HAP-1 (cell line): ENCODE data around the gene ZNF90.
"Not testable (repeated sequence)": the region's sequence is repeated elsewhere in the genome, so short reads cannot be mapped to it uniquely, and the experiment has no call there.

ENCODE experiments used
- DNase-seq, 2 experiments: peaks; one replicate each; pipeline ENCODE4 v3.0.0-alpha.2; 2016 to 2020; ENCODE audit warnings: low spot score in 2 of 2
- H3K27me3 ChIP-seq: fragments of 250-450 bp; sonication (Bioruptor Pico); 2 replicates; pipeline ENCODE4 v1.5.1; 2020; ENCODE audit warnings: low read depth, mild to moderate bottlenecking, moderate library complexity
- H3K36me3 ChIP-seq: fragments of 250-450 bp; sonication (Bioruptor Pico); replicated peaks from 2 replicates; pipeline ENCODE4 v1.5.1; 2020; ENCODE audit warnings: mild to moderate bottlenecking
- H3K4me1 ChIP-seq: fragments of 250-450 bp; sonication (Bioruptor Pico); 2 replicates; pipeline ENCODE4 v1.5.1; 2020; ENCODE audit warnings: mild to moderate bottlenecking
- H3K4me3 ChIP-seq: fragments of 250-450 bp; sonication (Bioruptor Pico); 2 replicates; pipeline ENCODE4 v1.5.1; 2020; ENCODE audit warnings: mild to moderate bottlenecking, moderate library complexity
- H3K9me3 ChIP-seq: fragments of 250-450 bp; sonication (Bioruptor Pico); 2 replicates; pipeline ENCODE4 v1.5.1; 2020; ENCODE audit warnings: mild to moderate bottlenecking, moderate library complexity
- in situ Hi-C: fragments of 300-500 bp; cut with MboI; formaldehyde crosslinking; loops from 3 replicates; pipeline ENCODE4 v1.14.3; 2020; ENCODE audit warnings: low sequenced_read_pairs, inconsistent platforms, mixed read lengths

The ZNF90 gene

DNA sequence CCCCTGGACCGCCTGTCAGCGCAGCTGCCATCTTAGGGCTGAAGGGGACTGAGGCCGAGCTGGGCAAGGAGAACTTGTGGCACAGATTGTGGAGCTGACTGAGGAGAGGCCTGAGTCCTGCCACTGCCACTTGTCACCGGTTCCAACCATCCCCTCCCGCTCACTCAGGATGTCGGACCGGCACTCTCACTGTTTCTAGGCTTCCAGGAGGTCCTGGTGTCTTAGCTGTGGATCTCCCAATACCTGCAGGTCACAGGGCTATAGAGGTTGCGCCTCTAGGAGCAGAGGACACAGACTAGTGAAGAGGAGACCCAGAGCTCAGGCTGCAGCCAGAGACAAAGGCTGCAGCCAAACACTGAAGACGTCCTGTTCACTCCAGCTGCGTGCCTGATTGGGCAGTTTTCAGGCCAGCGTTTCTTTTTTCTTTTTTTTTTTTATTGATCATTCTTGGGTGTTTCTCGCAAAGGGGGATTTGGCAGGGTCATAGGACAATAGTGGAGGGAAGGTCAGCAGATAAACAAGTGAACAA lies 73.9 kb downstream of the ZNF90 start:
- DNase-seq = no peak
- in situ Hi-C loops = no loop called here
- Histone ChIP-seq H3K36me3 (no peaks in the 10 kb centered on the region), H3K4me1 (no peaks in the 10 kb centered on the region), H3K4me3 (no peak overlapping the region), H3K27me3 (no peaks in the 10 kb centered on the region), H3K9me3 (no peaks in the 10 kb centered on the region)

DNA sequence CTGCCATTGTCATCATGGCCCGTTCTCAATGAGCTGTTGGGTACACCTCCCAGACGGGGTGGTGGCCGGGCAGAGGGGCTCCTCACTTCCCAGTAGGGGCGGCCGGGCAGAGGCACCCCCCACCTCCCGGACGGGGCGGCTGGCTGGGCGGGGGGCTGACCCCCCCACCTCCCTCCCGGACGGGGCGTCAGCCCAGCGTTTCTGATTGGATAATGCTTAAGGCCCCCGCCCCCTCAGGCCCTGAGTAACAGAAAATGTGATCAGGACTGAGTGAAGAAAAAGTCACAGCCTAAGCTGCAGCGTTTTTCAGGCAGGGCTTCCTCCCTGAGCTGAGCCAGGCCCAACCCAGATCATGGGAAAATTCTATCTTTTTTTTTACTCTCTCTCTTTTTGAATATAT lies 74.7 kb downstream of the ZNF90 start:
- H3K4me1 ChIP-seq, DNase-seq, H3K27me3 ChIP-seq, H3K4me3 ChIP-seq, H3K36me3 ChIP-seq, H3K9me3 ChIP-seq, in situ Hi-C loops: not testable (repeated sequence)

DNA sequence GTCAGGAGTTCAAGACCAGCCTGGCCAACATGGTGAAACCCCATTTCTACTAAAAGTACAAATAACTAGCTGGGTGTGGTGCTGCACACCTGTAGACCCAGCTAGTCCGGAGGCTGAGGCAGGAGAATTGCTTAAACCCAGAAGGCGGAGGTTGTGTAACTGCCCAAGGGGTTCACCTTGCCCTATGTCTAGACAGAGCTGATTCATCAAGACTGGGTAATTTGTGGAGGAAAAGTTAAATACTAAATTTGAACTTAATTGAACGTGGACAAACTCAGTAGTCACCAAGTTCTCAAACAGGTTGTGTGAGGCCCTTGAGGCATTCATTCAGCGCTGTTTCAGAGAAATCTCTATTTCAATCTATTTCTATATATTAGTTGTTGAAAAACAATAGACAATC lies 75.5 kb downstream of the ZNF90 start:
- in situ Hi-C loops = no loop called here
- no peak overlapping the region for H3K4me3 ChIP-seq
- no peaks in the 10 kb centered on the region for H3K27me3 ChIP-seq
- H3K36me3 ChIP-seq = no peaks in the 10 kb centered on the region
- H3K4me1 ChIP-seq = no peaks in the 10 kb centered on the region
- DNase-seq = no peak
- H3K9me3 ChIP-seq = no peaks in the 10 kb centered on the region

DNA sequence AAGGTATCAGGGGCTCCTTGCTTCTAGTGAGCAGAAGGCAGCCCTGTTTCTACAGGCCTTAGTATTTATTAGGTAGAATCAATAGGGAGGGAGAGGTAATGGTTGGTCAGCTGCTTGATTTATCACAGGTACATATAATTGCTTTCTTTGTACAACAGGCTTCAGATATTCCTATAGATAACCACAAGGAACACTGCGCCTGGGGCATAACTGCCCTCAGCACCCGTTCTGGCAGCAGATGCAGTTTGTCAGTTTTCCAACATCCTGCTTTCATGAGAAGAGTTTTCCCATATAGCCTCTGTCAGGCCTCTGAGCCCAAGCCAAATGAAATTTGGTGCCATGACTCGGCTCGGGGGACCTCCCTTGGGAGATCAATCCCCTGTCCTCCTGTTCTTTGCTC lies 76.8 kb downstream of the ZNF90 start:
- Histone ChIP-seq H3K36me3 (no peaks in the 10 kb centered on the region), H3K27me3 (no peaks in the 10 kb centered on the region), H3K9me3 (no peaks in the 10 kb centered on the region), H3K4me1 (no peaks in the 10 kb centered on the region), H3K4me3 (no peak overlapping the region)
- in situ Hi-C loops = no loop called here
- no peak for DNase-seq

DNA sequence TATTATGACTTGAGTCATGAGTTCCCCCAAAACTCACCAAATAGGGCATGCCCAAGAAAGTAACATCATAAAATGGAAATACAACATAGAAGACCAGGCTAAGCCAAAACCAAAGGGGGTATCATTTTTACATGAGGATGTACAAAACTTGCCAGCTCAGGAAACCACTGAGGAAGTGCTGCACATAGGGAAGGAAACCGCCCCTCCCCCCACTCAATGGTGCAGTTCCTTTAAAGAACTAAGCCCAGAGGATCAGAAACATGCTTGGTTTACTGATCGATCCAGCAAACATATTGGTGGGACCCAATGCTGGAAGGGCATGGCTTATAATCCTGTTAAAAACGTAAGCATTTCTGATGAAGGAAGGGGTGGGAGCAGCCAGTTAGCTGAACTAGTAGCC lies 85.0 kb downstream of the ZNF90 start:
- in situ Hi-C loops = no loop called here
- H3K27me3 ChIP-seq = no peaks in the 10 kb centered on the region
- no peak overlapping the region for H3K4me3 ChIP-seq
- no peaks in the 10 kb centered on the region for H3K4me1 ChIP-seq
- no peaks in the 10 kb centered on the region for H3K9me3 ChIP-seq
- no peaks in the 10 kb centered on the region for H3K36me3 ChIP-seq
- no peak for DNase-seq

- DNase-seq = no peak
- in situ Hi-C loops = no loop called here
- Histone ChIP-seq H3K9me3 (no peaks in the 10 kb centered on the region), H3K4me3 (no peak overlapping the region), H3K4me1 (no peaks in the 10 kb centered on the region), H3K27me3 (no peaks in the 10 kb centered on the region), H3K36me3 (no peaks in the 10 kb centered on the region)
Measured at GRCh38 chr19:20164456-20164855, 86.7 kb downstream of the ZNF90 start.

DNA sequence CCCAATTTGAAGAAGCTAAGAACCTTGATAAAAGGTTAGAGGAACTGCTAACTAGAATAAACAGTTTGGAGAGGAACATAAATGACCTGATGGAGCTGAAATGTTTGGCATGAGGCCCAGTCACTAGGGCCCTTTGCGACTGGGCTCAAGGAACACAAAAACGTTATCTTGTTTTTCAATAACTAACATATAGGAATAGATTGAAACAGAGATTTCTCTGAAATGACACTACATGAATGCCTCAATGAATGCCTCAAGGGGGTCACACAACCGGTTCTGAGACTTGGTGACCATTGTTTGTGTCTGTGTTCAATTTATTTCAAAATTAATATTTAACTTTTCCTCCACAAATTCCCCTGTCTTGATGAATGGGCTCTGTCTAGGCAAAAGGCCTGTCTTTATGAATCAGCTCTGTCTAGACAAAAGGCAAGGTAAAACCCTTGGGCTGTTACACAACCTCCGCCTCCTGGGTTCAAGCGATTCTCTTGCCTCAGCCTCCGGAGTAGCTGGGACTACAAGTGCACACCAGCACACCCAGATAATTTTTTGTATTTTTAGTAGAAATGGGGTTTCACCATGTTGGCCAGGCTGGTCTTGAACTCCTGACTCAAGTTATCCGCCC lies 88.3 kb downstream of the ZNF90 start:
- Histone ChIP-seq H3K9me3 (no peaks in the 10 kb centered on the region), H3K27me3 (no peaks in the 10 kb centered on the region), H3K36me3 (no peaks in the 10 kb centered on the region), H3K4me3 (no peak overlapping the region), H3K4me1 (no peaks in the 10 kb centered on the region)
- no peak for DNase-seq
- in situ Hi-C loops = no loop called here

- H3K4me1 ChIP-seq = no peaks in the 10 kb centered on the region
- no peaks in the 10 kb centered on the region for H3K9me3 ChIP-seq
- no peak for DNase-seq
- in situ Hi-C loops = no loop called here
- H3K36me3 ChIP-seq = no peaks in the 10 kb centered on the region
- no peaks in the 10 kb centered on the region for H3K27me3 ChIP-seq
- H3K4me3 ChIP-seq = no peak within 1 kb of the TSS
Measured at GRCh38 chr19:20167020-20167644, 89.3 kb downstream of the ZNF90 start, which contains the start of gene ZNF486. Gene ZNF486 (plus strand): TSS chr19:20167214. CDS start chr19:20167331, 117 bp downstream.

- Histone ChIP-seq H3K4me3 (no peak overlapping the region), H3K4me1 (no peaks in the 10 kb centered on the region), H3K9me3 (no peaks in the 10 kb centered on the region), H3K27me3 (no peaks in the 10 kb centered on the region), H3K36me3 (no peaks in the 10 kb centered on the region)
- no peak for DNase-seq
- in situ Hi-C loops = no loop called here
Measured at GRCh38 chr19:20167651-20168122, 89.9 kb downstream of the ZNF90 start.
